ENCODE measurements around the gene TMEM30B. TPM values are rescaled to one million over a fixed set of nuclear protein-coding genes. Genes with fewer than 3 reads are reported as not detected.

The TMEM30B gene
- total and polyA plus RNA-seq, 2 of the 13 experiments (the other 11 are each of a cell fraction or from before 2014, with no cell fraction given), result not detected

DNA sequence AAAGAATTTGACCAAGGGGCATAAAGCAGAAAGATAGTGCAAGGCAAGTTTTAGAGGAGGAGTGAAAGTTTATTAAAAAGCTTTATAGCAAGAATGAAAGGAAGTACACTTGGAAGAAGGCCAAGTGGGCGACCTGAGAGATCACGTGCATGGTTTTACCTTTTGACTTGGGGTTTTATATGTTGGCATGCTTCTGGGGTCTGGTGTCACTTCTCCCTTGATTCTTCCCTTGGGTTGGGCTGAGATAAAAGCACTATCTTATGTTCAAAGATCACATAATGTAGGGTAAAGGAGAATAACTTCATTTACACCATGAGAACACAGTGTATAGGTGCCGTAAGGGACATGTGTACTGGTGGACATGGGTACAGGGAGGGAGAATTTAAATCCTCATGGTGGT lies 17.7 kb upstream of the TMEM30B start (continued):
- no peak for TF ChIP-seq MNT (IDR thresholded peaks at IDR 0.05)
- no peak for TF ChIP-seq ZNF547 (CRISPR knock-in tag; IDR thresholded peaks at IDR 0.05)
- TF ChIP-seq, protein P1, sequence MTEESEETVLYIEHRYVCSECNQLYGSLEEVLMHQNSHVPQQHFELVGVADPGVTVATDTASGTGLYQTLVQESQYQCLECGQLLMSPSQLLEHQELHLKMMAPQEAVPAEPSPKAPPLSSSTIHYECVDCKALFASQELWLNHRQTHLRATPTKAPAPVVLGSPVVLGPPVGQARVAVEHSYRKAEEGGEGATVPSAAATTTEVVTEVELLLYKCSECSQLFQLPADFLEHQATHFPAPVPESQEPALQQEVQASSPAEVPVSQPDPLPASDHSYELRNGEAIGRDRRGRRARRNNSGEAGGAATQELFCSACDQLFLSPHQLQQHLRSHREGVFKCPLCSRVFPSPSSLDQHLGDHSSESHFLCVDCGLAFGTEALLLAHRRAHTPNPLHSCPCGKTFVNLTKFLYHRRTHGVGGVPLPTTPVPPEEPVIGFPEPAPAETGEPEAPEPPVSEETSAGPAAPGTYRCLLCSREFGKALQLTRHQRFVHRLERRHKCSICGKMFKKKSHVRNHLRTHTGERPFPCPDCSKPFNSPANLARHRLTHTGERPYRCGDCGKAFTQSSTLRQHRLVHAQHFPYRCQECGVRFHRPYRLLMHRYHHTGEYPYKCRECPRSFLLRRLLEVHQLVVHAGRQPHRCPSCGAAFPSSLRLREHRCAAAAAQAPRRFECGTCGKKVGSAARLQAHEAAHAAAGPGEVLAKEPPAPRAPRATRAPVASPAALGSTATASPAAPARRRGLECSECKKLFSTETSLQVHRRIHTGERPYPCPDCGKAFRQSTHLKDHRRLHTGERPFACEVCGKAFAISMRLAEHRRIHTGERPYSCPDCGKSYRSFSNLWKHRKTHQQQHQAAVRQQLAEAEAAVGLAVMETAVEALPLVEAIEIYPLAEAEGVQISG (CRISPR knock-in tag; IDR thresholded peaks at IDR 0.05), result no peak
- no peak for TF ChIP-seq ZNF20 (CRISPR knock-in tag; IDR thresholded peaks at IDR 0.05)
- TF ChIP-seq ZNF577 (CRISPR knock-in tag; IDR thresholded peaks at IDR 0.05; ENCODE audit: borderline replicate concordance, low read depth), result no peak

DNA sequence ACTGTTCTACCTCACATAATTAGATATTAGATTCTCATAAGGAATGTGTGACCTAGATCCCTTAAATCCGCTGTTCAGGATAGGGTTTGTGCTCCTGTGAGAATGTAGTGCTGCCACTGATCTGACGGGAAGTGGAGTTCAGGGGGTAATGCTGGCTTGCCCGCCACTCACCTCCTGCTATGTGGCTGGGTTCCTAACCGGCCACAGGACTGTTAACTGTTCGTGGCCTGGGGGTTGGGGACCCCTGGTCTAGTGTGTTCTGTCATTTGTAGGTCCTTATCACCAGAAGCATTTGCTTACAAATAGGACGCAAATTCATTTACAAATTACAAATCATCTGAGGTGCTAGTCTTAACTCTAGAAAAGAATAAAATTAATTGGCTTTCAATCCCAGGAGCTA lies 16.4 kb upstream of the TMEM30B start:
- Histone ChIP-seq H3K27me3 (ENCODE audit: control insufficient read depth in 1 of 2, insufficient read depth in 2 of 2, low read length in 2 of 2) (no peaks in the 10 kb centered on the region; a peak in 1 of 5 replicates), H3K9ac (ENCODE audit: insufficient read depth, low read depth, low read length) (no peak overlapping the region), H3K4me2 (ENCODE audit: low read depth, low read length) (no peak overlapping the region), H2AFZ (ENCODE audit: low read length) (no peak overlapping the region), H3K79me2 (ENCODE audit: insufficient read depth, low read length) (no peaks in the 10 kb centered on the region), H3K36me3 (replicated peaks in 1 of 2; ENCODE audit: control insufficient read depth in 1 of 2, insufficient read depth in 2 of 2, low read length in 2 of 2) (no peaks in the 10 kb centered on the region), H3K27ac (ENCODE audit: extremely low read length, insufficient read depth, low read length) (no peak overlapping the region), H3K9me3 (ENCODE audit: low read length) (no peaks in the 10 kb centered on the region), H3K4me1 (ENCODE audit: insufficient read depth, low read length) (no peaks in the 10 kb centered on the region), H4K20me1 (ENCODE audit: insufficient read depth, low read length) (no peaks in the 10 kb centered on the region), H3K4me3 (replicated peaks in 1 of 3; ENCODE audit: insufficient read depth in 1 of 3, low read depth in 2 of 3, low read length in 3 of 3) (no peak overlapping the region)
- no TSS peak for BruUV-seq (replicated peaks)
- intact Hi-C loops (cut with micrococcal nuclease; ENCODE audit: unreplicated experiment), result loop anchor here (1.0 kb wide), 1 partner anchor 540 kb away; no protein-coding TSS in a partner anchor
- in situ Hi-C loops (cut with HindIII; ENCODE audit: extremely low pct_ligation_motif_present, low pct_unique_long_range_greater_than_20kb), result loop anchor here (25.0 kb wide), 1 partner anchor 540 kb away; no protein-coding TSS in a partner anchor
- WGBS (ENCODE audit: low lambda C conversion rate), result 29% methylated on average over 5 of the region's 6 CpGs
- no peak for FAIRE-seq
- TF ChIP-seq HCFC1 (IDR thresholded peaks at IDR 0.05; ENCODE audit: low read depth, low read length) (no peak), MTERF4 (CRISPR knock-in tag; IDR thresholded peaks at IDR 0.05) (no peak), TFE3 (CRISPR knock-in tag; IDR thresholded peaks at IDR 0.05) (no peak), FLYWCH1 (CRISPR knock-in tag; IDR thresholded peaks at IDR 0.05) (no peak), ZNF263 (CRISPR knock-in tag; IDR thresholded peaks at IDR 0.05) (no peak), NFIC (IDR thresholded peaks at IDR 0.05; ENCODE audit: low read length) (no peak), ZNF33B (CRISPR knock-in tag; IDR thresholded peaks at IDR 0.05) (no peak)
- ChIA-PET POLR2A (no interaction called here), CTCF (ENCODE audit: low intra/inter-chr PET ratio, low total read pairs) (interaction anchor here (0.7 to 1.9 kb wide), 3 partner anchors 159 to 829 kb away, joined by 3 to 7 read pairs (median 5); no protein-coding TSS in a partner anchor)
- DNase-seq (ENCODE audit: low spot score), result no peak
- ATAC-seq, result no peak

Data from HepG2 (cell line).